Measurements from ENCODE around the gene IFRD2. TPM values are rescaled to one million over a fixed set of nuclear protein-coding genes. Genes with fewer than 3 reads are reported as not detected.

The IFRD2 gene
- total and polyA plus RNA-seq, 2 of the 13 experiments (the other 11 are each of a cell fraction or from before 2014, with no cell fraction given), result 32.8 to 96.1 TPM

DNA sequence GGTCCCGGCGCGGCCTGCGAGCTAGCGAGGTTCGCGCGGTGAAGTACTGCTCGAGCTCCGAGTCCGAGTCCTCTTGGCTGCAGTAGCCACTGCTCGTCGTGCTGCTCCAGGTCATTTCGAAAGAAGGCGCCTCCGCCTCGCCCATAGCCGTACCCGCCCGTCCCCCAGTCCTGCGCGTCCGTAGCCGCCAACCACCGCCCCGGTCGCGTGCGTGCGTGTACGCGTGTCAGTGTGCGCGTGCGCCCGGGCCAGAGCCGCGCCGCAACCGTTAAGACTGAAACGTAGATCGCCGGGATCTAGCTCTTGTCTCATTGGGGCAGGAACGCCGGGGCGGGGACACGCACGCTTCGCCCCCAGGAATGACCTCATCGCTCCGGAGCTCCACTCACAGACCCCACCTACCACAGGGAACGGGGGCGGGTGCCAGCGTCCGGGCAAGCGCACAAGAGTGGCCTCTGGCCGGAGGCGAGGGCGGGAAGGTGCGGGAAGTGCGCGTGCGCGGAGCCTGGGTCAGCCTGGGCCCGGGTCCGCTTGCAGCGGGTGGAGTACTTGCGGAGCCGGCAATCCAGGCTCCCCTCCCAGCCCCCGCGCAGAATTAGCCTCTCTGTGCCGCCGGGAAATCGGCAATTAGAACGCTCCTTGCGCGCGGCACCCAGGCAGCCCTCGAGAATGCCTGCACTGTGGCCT, 45.1 kb upstream of the IFRD2 start (continued):
- TF ChIP-seq, protein P1, sequence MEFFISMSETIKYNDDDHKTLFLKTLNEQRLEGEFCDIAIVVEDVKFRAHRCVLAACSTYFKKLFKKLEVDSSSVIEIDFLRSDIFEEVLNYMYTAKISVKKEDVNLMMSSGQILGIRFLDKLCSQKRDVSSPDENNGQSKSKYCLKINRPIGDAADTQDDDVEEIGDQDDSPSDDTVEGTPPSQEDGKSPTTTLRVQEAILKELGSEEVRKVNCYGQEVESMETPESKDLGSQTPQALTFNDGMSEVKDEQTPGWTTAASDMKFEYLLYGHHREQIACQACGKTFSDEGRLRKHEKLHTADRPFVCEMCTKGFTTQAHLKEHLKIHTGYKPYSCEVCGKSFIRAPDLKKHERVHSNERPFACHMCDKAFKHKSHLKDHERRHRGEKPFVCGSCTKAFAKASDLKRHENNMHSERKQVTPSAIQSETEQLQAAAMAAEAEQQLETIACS (CRISPR knock-in tag; IDR thresholded peaks at IDR 0.05), result peak; percentile 91
- TF ChIP-seq ZFP1 (CRISPR knock-in tag; IDR thresholded peaks at IDR 0.05) (0 out of 2 replicates have a peak, but pooled peaks have one; percentile 14), ZNF296 (CRISPR knock-in tag; conservative IDR thresholded peaks at IDR 0.05) (peak; percentile 75; the same call in 1 of the 2 replicates), ZNF547 (CRISPR knock-in tag; IDR thresholded peaks at IDR 0.05) (peak; percentile 85), ZNF569 (CRISPR knock-in tag; IDR thresholded peaks at IDR 0.05; ENCODE audit: borderline replicate concordance) (peak; percentile 81; the same call in 1 of the 2 replicates), KLF16 (CRISPR knock-in tag; IDR thresholded peaks at IDR 0.05) (peak in 1 of 2 experiments; percentile 47; a peak in 2 of 4 replicates), FOXK1 (CRISPR knock-in tag; IDR thresholded peaks at IDR 0.05; ENCODE audit: borderline replicate concordance, low read depth) (peak; percentile 27; the same call in 1 of the 2 replicates), ZNF17 (CRISPR knock-in tag; IDR thresholded peaks at IDR 0.05) (no peak), CC2D1A (CRISPR knock-in tag; IDR thresholded peaks at IDR 0.05) (no peak), ZNF468 (CRISPR knock-in tag; IDR thresholded peaks at IDR 0.05) (0 out of 2 replicates have a peak, but pooled peaks have one; percentile 26), CCAR2 (optimal IDR thresholded peaks at IDR 0.05; ENCODE audit: low read depth, low read length) (no peak), MAFK (conservative IDR thresholded peaks at IDR 0.05 in 1 of 2, IDR thresholded peaks at IDR 0.05 in 1 of 2; ENCODE audit: low read length in 2 of 2) (no peak), ZNF672 (CRISPR knock-in tag; IDR thresholded peaks at IDR 0.05) (no peak; the same call in 1 of the 2 replicates), DNMT1 (CRISPR knock-in tag; IDR thresholded peaks at IDR 0.05) (peak; percentile 3; the same call in 1 of the 2 replicates), ZFP41 (CRISPR knock-in tag; IDR thresholded peaks at IDR 0.05; ENCODE audit: borderline replicate concordance) (0 out of 2 replicates have a peak, but pooled peaks have one; percentile 33)
- TF ChIP-seq, protein P2, sequence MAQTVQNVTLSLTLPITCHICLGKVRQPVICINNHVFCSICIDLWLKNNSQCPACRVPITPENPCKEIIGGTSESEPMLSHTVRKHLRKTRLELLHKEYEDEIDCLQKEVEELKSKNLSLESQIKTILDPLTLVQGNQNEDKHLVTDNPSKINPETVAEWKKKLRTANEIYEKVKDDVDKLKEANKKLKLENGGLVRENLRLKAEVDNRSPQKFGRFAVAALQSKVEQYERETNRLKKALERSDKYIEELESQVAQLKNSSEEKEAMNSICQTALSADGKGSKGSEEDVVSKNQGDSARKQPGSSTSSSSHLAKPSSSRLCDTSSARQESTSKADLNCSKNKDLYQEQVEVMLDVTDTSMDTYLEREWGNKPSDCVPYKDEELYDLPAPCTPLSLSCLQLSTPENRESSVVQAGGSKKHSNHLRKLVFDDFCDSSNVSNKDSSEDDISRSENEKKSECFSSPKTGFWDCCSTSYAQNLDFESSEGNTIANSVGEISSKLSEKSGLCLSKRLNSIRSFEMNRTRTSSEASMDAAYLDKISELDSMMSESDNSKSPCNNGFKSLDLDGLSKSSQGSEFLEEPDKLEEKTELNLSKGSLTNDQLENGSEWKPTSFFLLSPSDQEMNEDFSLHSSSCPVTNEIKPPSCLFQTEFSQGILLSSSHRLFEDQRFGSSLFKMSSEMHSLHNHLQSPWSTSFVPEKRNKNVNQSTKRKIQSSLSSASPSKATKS (CRISPR knock-in tag; IDR thresholded peaks at IDR 0.05), result no peak
- TF ChIP-seq, protein P3, sequence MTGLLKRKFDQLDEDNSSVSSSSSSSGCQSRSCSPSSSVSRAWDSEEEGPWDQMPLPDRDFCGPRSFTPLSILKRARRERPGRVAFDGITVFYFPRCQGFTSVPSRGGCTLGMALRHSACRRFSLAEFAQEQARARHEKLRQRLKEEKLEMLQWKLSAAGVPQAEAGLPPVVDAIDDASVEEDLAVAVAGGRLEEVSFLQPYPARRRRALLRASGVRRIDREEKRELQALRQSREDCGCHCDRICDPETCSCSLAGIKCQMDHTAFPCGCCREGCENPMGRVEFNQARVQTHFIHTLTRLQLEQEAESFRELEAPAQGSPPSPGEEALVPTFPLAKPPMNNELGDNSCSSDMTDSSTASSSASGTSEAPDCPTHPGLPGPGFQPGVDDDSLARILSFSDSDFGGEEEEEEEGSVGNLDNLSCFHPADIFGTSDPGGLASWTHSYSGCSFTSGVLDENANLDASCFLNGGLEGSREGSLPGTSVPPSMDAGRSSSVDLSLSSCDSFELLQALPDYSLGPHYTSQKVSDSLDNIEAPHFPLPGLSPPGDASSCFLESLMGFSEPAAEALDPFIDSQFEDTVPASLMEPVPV (CRISPR knock-in tag; IDR thresholded peaks at IDR 0.05), result peak; percentile 84
- TF ChIP-seq, protein P4, sequence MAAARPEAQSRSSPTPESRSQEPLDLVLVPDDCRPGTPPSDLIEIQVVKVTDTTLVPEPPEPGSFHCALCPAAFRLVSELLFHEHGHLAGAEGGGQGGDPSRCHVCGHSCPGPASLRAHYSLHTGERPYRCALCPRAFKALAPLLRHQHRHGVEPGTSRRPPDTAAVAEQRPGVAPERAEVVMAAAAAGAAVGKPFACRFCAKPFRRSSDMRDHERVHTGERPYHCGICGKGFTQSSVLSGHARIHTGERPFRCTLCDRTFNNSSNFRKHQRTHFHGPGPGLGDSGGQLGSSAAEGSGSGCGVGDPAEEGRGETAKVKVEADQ (CRISPR knock-in tag; IDR thresholded peaks at IDR 0.05; ENCODE audit: borderline replicate concordance), result no peak
- TF ChIP-seq, protein P5, sequence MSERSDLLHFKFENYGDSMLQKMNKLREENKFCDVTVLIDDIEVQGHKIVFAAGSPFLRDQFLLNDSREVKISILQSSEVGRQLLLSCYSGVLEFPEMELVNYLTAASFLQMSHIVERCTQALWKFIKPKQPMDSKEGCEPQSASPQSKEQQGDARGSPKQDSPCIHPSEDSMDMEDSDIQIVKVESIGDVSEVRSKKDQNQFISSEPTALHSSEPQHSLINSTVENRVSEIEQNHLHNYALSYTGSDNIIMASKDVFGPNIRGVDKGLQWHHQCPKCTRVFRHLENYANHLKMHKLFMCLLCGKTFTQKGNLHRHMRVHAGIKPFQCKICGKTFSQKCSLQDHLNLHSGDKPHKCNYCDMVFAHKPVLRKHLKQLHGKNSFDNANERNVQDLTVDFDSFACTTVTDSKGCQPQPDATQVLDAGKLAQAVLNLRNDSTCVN (CRISPR knock-in tag; IDR thresholded peaks at IDR 0.05; ENCODE audit: borderline replicate concordance), result peak; percentile 53; the same call in 1 of the 2 replicates
- TF ChIP-seq, protein P6, sequence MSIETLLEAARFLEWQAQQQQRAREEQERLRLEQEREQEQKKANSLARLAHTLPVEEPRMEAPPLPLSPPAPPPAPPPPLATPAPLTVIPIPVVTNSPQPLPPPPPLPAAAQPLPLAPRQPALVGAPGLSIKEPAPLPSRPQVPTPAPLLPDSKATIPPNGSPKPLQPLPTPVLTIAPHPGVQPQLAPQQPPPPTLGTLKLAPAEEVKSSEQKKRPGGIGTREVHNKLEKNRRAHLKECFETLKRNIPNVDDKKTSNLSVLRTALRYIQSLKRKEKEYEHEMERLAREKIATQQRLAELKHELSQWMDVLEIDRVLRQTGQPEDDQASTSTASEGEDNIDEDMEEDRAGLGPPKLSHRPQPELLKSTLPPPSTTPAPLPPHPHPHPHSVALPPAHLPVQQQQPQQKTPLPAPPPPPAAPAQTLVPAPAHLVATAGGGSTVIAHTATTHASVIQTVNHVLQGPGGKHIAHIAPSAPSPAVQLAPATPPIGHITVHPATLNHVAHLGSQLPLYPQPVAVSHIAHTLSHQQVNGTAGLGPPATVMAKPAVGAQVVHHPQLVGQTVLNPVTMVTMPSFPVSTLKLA (IDR thresholded peaks at IDR 0.05), result peak; percentile 81

All from HepG2 (cell line).